Astrocyte (in vitro differentiated cells and primary cell): ENCODE results near the gene SIAH3. TPM values are rescaled to one million over a fixed set of nuclear protein-coding genes. Genes with fewer than 3 reads are reported as not detected.

Source experiments
- DNase-seq: peaks from one replicate; pipeline ENCODE4 v3.0.0-alpha.2; 2010; ENCODE audit warnings: low read depth
- FAIRE-seq: peaks from 2 replicates; lab custom pipeline; 2011; peaks lifted over from hg19 to GRCh38; lab: Jason Lieb, UNC
- H2AFZ ChIP-seq: 2 replicates; pipeline ENCODE4 v1.6.0; 2012; ENCODE audit warnings: low read depth, low read length, inconsistent platforms
- H3K27ac ChIP-seq: 2 replicates; pipeline ENCODE4 v1.5.1; 2011; ENCODE audit warnings: low read depth, low read length, inconsistent platforms
- H3K27me3 ChIP-seq: 2 replicates; pipeline ENCODE4 v1.6.0; 2011; ENCODE audit warnings: low read length, inconsistent platforms; ENCODE audit not compliant: insufficient read depth
- H3K36me3 ChIP-seq: 2 replicates; pipeline ENCODE4 v1.5.1; 2011; ENCODE audit warnings: low read length, inconsistent platforms; ENCODE audit not compliant: insufficient read depth
- H3K4me1 ChIP-seq: 2 replicates; pipeline ENCODE4 v1.5.1; 2011; ENCODE audit warnings: low read length, inconsistent platforms; ENCODE audit not compliant: insufficient read depth
- H3K4me2 ChIP-seq: 2 replicates; pipeline ENCODE4 v1.6.0; 2012; ENCODE audit warnings: low read length, inconsistent platforms
- H3K4me3 ChIP-seq: 2 replicates; pipeline ENCODE4 v1.5.1; 2011; ENCODE audit warnings: low read depth, mild to moderate bottlenecking, low read length, inconsistent platforms; ENCODE audit not compliant: insufficient read depth
- H3K79me2 ChIP-seq: 2 replicates; pipeline ENCODE4 v1.6.0; 2012; ENCODE audit warnings: mild to moderate bottlenecking, low read length, inconsistent platforms; ENCODE audit not compliant: insufficient read depth
- H3K9ac ChIP-seq: 2 replicates; pipeline ENCODE4 v1.6.0; 2012; ENCODE audit warnings: mild to moderate bottlenecking, low read length, inconsistent platforms
- H3K9me3 ChIP-seq: 2 replicates; pipeline ENCODE4 v1.5.1; 2012; ENCODE audit warnings: low read depth, mild to moderate bottlenecking, low read length, inconsistent platforms; ENCODE audit not compliant: insufficient read depth
- H4K20me1 ChIP-seq: 2 replicates; pipeline ENCODE4 v1.6.0; 2012; ENCODE audit warnings: low read length, inconsistent platforms; ENCODE audit not compliant: insufficient read depth
- H3K27ac Mint-ChIP-seq: one replicate; pipeline ENCODE4 v1.8.0; 2021; ENCODE audit warnings: mild to moderate bottlenecking, mixed read lengths; ENCODE audit not compliant: unreplicated experiment
- H3K27me3 Mint-ChIP-seq: one replicate; pipeline ENCODE4 v1.8.0; 2021; ENCODE audit warnings: low read depth, mixed read lengths; ENCODE audit not compliant: unreplicated experiment
- H3K36me3 Mint-ChIP-seq: one replicate; pipeline ENCODE4 v1.8.0; 2021; ENCODE audit warnings: low read depth, mixed read lengths; ENCODE audit not compliant: unreplicated experiment
- H3K4me1 Mint-ChIP-seq: one replicate; pipeline ENCODE4 v1.8.0; 2021; ENCODE audit warnings: low read depth, mixed read lengths; ENCODE audit not compliant: unreplicated experiment
- H3K4me3 Mint-ChIP-seq: one replicate; pipeline ENCODE4 v1.8.0; 2021; ENCODE audit warnings: mild to moderate bottlenecking, moderate library complexity, mixed read lengths; ENCODE audit not compliant: unreplicated experiment
- H3K9me3 Mint-ChIP-seq: one replicate; pipeline ENCODE4 v1.8.0; 2021; ENCODE audit warnings: mild to moderate bottlenecking, mixed read lengths; ENCODE audit not compliant: unreplicated experiment
- CTCF ChIP-seq: IDR thresholded peaks from 2 replicates; pipeline ENCODE4 v1.5.1; 2011; ENCODE audit warnings: low read depth, mild to moderate bottlenecking, inconsistent platforms, low read length, moderate library complexity; ENCODE audit not compliant: insufficient read depth
- EZH2 ChIP-seq: IDR thresholded peaks from 2 replicates; pipeline ENCODE4 v1.6.1; 2012; ENCODE audit warnings: mild to moderate bottlenecking, low read length, inconsistent platforms; ENCODE audit not compliant: insufficient read depth
- total RNA-seq: library from RNA; stranded (reverse); gene quantifications from 2 replicates; pipeline ENCODE4 v1.2.1, GENCODE V29; 2021

The SIAH3 gene
- total RNA-seq, 1 donor from 2014 or later, result 0.07 TPM

GRCh38 chr13:45879666-45880065, 28.1 kb upstream of the SIAH3 start:
- Histone ChIP-seq H3K27me3 (no peaks in the 10 kb centered on the region), H3K4me2 (no peak overlapping the region), H3K79me2 (no peaks in the 10 kb centered on the region), H3K9me3 (no peaks in the 10 kb centered on the region), H3K4me3 (no peak overlapping the region), H3K36me3 (no peaks in the 10 kb centered on the region), H3K27ac (no peak overlapping the region), H2AFZ (no peak overlapping the region), H4K20me1 (no peaks in the 10 kb centered on the region), H3K9ac (no peak overlapping the region), H3K4me1 (peaks cover 5% of the 10 kb centered on the region)
- Mint-ChIP-seq H3K36me3 (peaks cover 2% of the 10 kb centered on the region), H3K27ac (no peak overlapping the region), H3K4me3 (no peak overlapping the region), H3K27me3 (peaks cover 3% of the 10 kb centered on the region), H3K4me1 (peaks cover 20% of the 10 kb centered on the region), H3K9me3 (peaks cover 2% of the 10 kb centered on the region)
- TF ChIP-seq CTCF (peak; percentile 19), EZH2 (no peak)
- no peak for FAIRE-seq
- no peak for DNase-seq

DNA sequence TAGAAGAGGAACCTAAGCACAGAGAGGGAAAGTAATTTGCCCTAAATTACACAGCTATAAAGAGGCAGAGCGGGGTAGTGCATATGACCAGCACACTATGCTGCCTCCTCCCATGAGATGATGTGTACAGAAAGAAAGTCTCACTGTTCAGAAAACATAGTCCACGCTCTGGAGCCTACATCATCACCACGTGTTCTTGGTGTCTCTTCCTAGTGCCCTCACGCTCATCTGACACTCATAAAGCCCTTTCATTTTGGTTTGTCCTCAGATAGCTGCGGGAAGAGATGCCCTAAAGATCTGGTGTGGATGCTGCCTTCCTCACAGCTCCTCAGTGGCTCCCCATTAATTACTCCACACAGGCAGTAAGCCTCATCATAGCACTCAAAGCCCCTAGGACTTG, 27.4 kb upstream of the SIAH3 start:
- Histone ChIP-seq H3K27me3 (no peaks in the 10 kb centered on the region), H3K4me3 (no peak overlapping the region), H2AFZ (no peak overlapping the region), H4K20me1 (no peaks in the 10 kb centered on the region), H3K9ac (no peak overlapping the region), H3K79me2 (no peaks in the 10 kb centered on the region), H3K36me3 (no peaks in the 10 kb centered on the region), H3K27ac (no peak overlapping the region), H3K9me3 (no peaks in the 10 kb centered on the region), H3K4me2 (no peak overlapping the region), H3K4me1 (peaks cover 6% of the 10 kb centered on the region)
- Mint-ChIP-seq H3K4me1 (peaks cover 22% of the 10 kb centered on the region), H3K36me3 (peaks cover 2% of the 10 kb centered on the region), H3K9me3 (peaks cover 2% of the 10 kb centered on the region), H3K27ac (no peak overlapping the region), H3K4me3 (no peak overlapping the region), H3K27me3 (peaks cover 3% of the 10 kb centered on the region)
- FAIRE-seq (no peak), DNase-seq (no peak)
- TF ChIP-seq EZH2 (no peak), CTCF (no peak)

- Histone ChIP-seq H3K27me3 (no peaks in the 10 kb centered on the region), H3K4me1 (peaks cover 5% of the 10 kb centered on the region), H3K27ac (no peak overlapping the region), H3K9ac (no peak overlapping the region), H3K9me3 (no peaks in the 10 kb centered on the region), H3K4me2 (no peak overlapping the region), H3K4me3 (no peak overlapping the region), H4K20me1 (no peaks in the 10 kb centered on the region), H3K79me2 (no peaks in the 10 kb centered on the region), H2AFZ (no peak overlapping the region), H3K36me3 (no peaks in the 10 kb centered on the region)
- Mint-ChIP-seq H3K27me3 (peaks cover 3% of the 10 kb centered on the region), H3K9me3 (peaks cover 2% of the 10 kb centered on the region), H3K27ac (no peak overlapping the region), H3K4me3 (no peak overlapping the region), H3K4me1 (peaks cover 10% of the 10 kb centered on the region), H3K36me3 (peaks cover 2% of the 10 kb centered on the region)
- TF ChIP-seq CTCF, result no peak
- TF ChIP-seq EZH2, result no peak
- DNase-seq (no peak), FAIRE-seq (no peak)
Observed at GRCh38 chr13:45876781-45877180, 25.2 kb upstream of the SIAH3 start.
